HG03159 (cell line): Measurements from ENCODE around the gene GSC.

Experiments
- ATAC-seq: cut with Tn5 transposase; IDR thresholded peaks from one replicate; pipeline ENCODE4 v1.9.1; 2021; ENCODE audit warnings: mild to moderate bottlenecking, moderate library complexity; ENCODE audit not compliant: unreplicated experiment

GSC gene

GRCh38 chr14:94772548-94772947, 2.6 kb upstream of the GSC start:
- ATAC-seq: no peak

- no peak for ATAC-seq
Measured at GRCh38 chr14:94771906-94772490, 2.1 kb upstream of the GSC start.

GRCh38 chr14:94771158-94771905, 1.4 kb upstream of the GSC start:
- ATAC-seq: no peak

- ATAC-seq: no peak
Measured at GRCh38 chr14:94770815-94771157, 873 bp upstream of the GSC start.

- ATAC-seq: no peak
Measured at GRCh38 chr14:94770251-94770749, 387 bp upstream of the GSC start.

GRCh38 chr14:94768521-94769390, 1.2 kb downstream of the GSC start:
- ATAC-seq: no peak

GRCh38 chr14:94768141-94768520, 1.8 kb downstream of the GSC start:
- no peak for ATAC-seq

- no peak for ATAC-seq
Measured at GRCh38 chr14:94767321-94767878, 2.5 kb downstream of the GSC start.

GRCh38 chr14:94764573-94764972, 5.3 kb downstream of the GSC start:
- no peak for ATAC-seq

- ATAC-seq: no peak
Measured at GRCh38 chr14:94762431-94762830, 7.5 kb downstream of the GSC start.

GRCh38 chr14:94761997-94762377, 7.9 kb downstream of the GSC start:
- ATAC-seq: no peak

GRCh38 chr14:94761348-94761996, 8.4 kb downstream of the GSC start:
- ATAC-seq: no peak

GRCh38 chr14:94756310-94756882, 13.5 kb downstream of the GSC start:
- no peak for ATAC-seq

GRCh38 chr14:94754391-94754942, 15.4 kb downstream of the GSC start:
- ATAC-seq: no peak

GRCh38 chr14:94752591-94753436, 17.1 kb downstream of the GSC start:
- ATAC-seq: no peak

- ATAC-seq: no peak
Measured at GRCh38 chr14:94751956-94752355, 18.0 kb downstream of the GSC start.

- ATAC-seq: no peak
Measured at GRCh38 chr14:94751321-94751720, 18.6 kb downstream of the GSC start.

- ATAC-seq: no peak
Measured at GRCh38 chr14:94750371-94750770, 19.5 kb downstream of the GSC start.

- ATAC-seq: peak; percentile 65
Measured at GRCh38 chr14:94748667-94749347, 21.1 kb downstream of the GSC start.
